Testis (tissue), 3 donors: Measurements from ENCODE around the gene LYPD6B. TPM values are rescaled to one million over a fixed set of nuclear protein-coding genes. Genes with fewer than 3 reads are reported as not detected.

Experiments used
- DNase-seq: peaks from one replicate; pipeline ENCODE4 v3.0.0-alpha.2; 2019
- H3K27ac ChIP-seq, 2 donors: fragments of 200-600 bp; sonication (generic); one replicate each; pipeline ENCODE4 v1.5.1; 2019
- H3K27me3 ChIP-seq: fragments of 200-600 bp; sonication (generic); one replicate; pipeline ENCODE4 v1.5.1; 2019
- H3K36me3 ChIP-seq: fragments of 200-600 bp; sonication (generic); one replicate; pipeline ENCODE4 v1.5.1; 2017; ENCODE audit warnings: low read depth; ENCODE audit errors: missing control alignments
- H3K4me1 ChIP-seq: fragments of 200-600 bp; sonication (generic); one replicate; pipeline ENCODE4 v1.5.1; 2019
- H3K4me3 ChIP-seq, 2 donors: fragments of 200-600 bp; sonication (generic); one replicate each; pipeline ENCODE4 v1.5.1; 2017 to 2019
- H3K9me3 ChIP-seq: fragments of 200-600 bp; sonication (generic); one replicate; pipeline ENCODE4 v1.5.1; 2017
- POLR2A ChIP-seq: fragments of 450-650 bp; IDR thresholded peaks from one replicate; pipeline ENCODE4 v1.6.1; 2017; ENCODE audit warnings: antibody characterized with exemption, mild to moderate bottlenecking, moderate library complexity
- WGBS, 2 donors: methylation state at CpG; one replicate each; pipeline ENCODE4 v1.1.5; 2018; 5-methylcytosine and 5-hydroxymethylcytosine counted together
- intact Hi-C: fragments of 100-400 bp; cut with DNase I; formaldehyde crosslinking; loops from one replicate; pipeline ENCODE4 v1.15.1; 2023; ENCODE audit warnings: low total_unique reads
- polyA plus RNA-seq: library from polyadenylated mRNA; stranded (reverse); fragments of 350-450 nt; fragmentation: Illumina TruSeq; extraction: RNeasy Lipid Tissue Mini Kit (QIAGEN cat#74804); gene quantifications from one replicate; pipeline ENCODE4 v1.2.3, GENCODE V29; 2014; ENCODE audit warnings: low read depth, low replicate concordance; ENCODE audit not compliant: insufficient read depth
- total RNA-seq, 2 donors: library from RNA; depleted of rRNA; stranded (reverse); fragments of >200 nt; gene quantifications; one replicate each; pipeline ENCODE4 v1.2.3, GENCODE V29; 2016
- TF ChIP-seq, protein P1 (sequence below), 3 experiments: fragments of 450-650 bp in 2 of 3; fragments of 200-600 bp in 1 of 3; sonication (generic) in 1 of 3; IDR thresholded peaks; one replicate each; pipeline ENCODE4 v1.5.1; 2016 to 2019; ENCODE audit warnings: antibody characterized with exemption in 3 of 3, mild to moderate bottlenecking in 2 of 3, moderate library complexity in 1 of 3

The LYPD6B gene
- total and polyA plus RNA-seq, 3 donors from 2014 or later, result 41.9 to 53.0 (median 45.2) TPM

- H3K27ac ChIP-seq, result no peak overlapping the region
- H3K9me3 ChIP-seq, result no peaks in the 10 kb centered on the region
- no peak for TF ChIP-seq POLR2A
- TF ChIP-seq, protein P1, sequence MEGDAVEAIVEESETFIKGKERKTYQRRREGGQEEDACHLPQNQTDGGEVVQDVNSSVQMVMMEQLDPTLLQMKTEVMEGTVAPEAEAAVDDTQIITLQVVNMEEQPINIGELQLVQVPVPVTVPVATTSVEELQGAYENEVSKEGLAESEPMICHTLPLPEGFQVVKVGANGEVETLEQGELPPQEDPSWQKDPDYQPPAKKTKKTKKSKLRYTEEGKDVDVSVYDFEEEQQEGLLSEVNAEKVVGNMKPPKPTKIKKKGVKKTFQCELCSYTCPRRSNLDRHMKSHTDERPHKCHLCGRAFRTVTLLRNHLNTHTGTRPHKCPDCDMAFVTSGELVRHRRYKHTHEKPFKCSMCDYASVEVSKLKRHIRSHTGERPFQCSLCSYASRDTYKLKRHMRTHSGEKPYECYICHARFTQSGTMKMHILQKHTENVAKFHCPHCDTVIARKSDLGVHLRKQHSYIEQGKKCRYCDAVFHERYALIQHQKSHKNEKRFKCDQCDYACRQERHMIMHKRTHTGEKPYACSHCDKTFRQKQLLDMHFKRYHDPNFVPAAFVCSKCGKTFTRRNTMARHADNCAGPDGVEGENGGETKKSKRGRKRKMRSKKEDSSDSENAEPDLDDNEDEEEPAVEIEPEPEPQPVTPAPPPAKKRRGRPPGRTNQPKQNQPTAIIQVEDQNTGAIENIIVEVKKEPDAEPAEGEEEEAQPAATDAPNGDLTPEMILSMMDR (IDR thresholded peaks at IDR 0.05), result no peak
- no peaks in the 10 kb centered on the region for H3K4me1 ChIP-seq
- WGBS, 2 donors, result 38 to 40% methylated on average over 1 of the region's 1 CpG
- no peak overlapping the region for H3K4me3 ChIP-seq
- intact Hi-C loops, result no loop called here
- no peaks in the 10 kb centered on the region for H3K27me3 ChIP-seq
- no peak for DNase-seq
- H3K36me3 ChIP-seq, result no peaks in the 10 kb centered on the region
Observed at GRCh38 chr2:149055751-149056150, 17.3 kb downstream of the LYPD6B start.

GRCh38 chr2:149056541-149057255 lies 18.2 kb downstream of the LYPD6B start:
- Histone ChIP-seq H3K36me3 (no peaks in the 10 kb centered on the region), H3K27me3 (no peaks in the 10 kb centered on the region), H3K27ac (no peak overlapping the region), H3K9me3 (no peaks in the 10 kb centered on the region), H3K4me3 (no peak overlapping the region), H3K4me1 (no peaks in the 10 kb centered on the region)
- intact Hi-C loops, result no loop called here
- TF ChIP-seq, protein P1 (IDR thresholded peaks at IDR 0.05), result no peak
- TF ChIP-seq POLR2A, result no peak
- 80 to 87% methylated on average over 6 of the region's 6 CpGs for WGBS, 2 donors
- DNase-seq, result no peak

GRCh38 chr2:149057401-149057800 lies 18.9 kb downstream of the LYPD6B start:
- no peaks in the 10 kb centered on the region for H3K36me3 ChIP-seq
- H3K9me3 ChIP-seq, result no peaks in the 10 kb centered on the region
- H3K4me3 ChIP-seq, result no peak overlapping the region
- no peak for DNase-seq
- no peaks in the 10 kb centered on the region for H3K27me3 ChIP-seq
- intact Hi-C loops, result no loop called here
- H3K27ac ChIP-seq, result no peak overlapping the region
- TF ChIP-seq, protein P1 (IDR thresholded peaks at IDR 0.05), result no peak
- no peak for TF ChIP-seq POLR2A
- 41 to 45% methylated on average over 5 of the region's 5 CpGs for WGBS, 2 donors
- H3K4me1 ChIP-seq, result no peaks in the 10 kb centered on the region

- Histone ChIP-seq H3K9me3 (no peaks in the 10 kb centered on the region), H3K27me3 (no peaks in the 10 kb centered on the region), H3K27ac (no peak overlapping the region), H3K4me3 (no peak overlapping the region), H3K36me3 (no peaks in the 10 kb centered on the region), H3K4me1 (no peaks in the 10 kb centered on the region)
- WGBS, 2 donors, result 89% methylated on average over 5 of the region's 5 CpGs
- intact Hi-C loops, result no loop called here
- no peak for DNase-seq
- TF ChIP-seq POLR2A, result no peak
- TF ChIP-seq, protein P1 (IDR thresholded peaks at IDR 0.05), result no peak
Observed at GRCh38 chr2:149058936-149059335, 20.4 kb downstream of the LYPD6B start.

DNA sequence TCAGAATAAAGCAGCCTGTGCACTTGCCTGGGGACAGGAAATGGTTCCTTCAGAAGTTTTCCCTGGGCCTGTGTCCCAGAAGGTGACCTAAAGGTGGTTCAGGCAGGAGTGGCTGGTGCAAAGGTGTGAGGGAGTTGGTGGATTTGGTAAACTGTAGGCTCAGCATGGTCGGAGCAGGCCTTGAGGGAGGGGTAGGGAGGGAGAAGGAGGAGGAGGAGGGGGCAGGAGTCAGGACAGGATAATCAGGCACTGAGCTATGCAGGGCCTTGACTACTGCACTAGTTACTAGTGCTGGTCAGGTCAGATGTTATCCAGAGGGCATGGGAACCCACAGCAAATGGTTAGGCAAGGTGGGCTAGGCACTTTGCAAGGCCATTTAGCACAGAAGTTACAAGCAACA lies 21.3 kb downstream of the LYPD6B start:
- TF ChIP-seq, protein P1 (IDR thresholded peaks at IDR 0.05), result no peak
- no peak for TF ChIP-seq POLR2A
- no peaks in the 10 kb centered on the region for H3K4me1 ChIP-seq
- H3K9me3 ChIP-seq, result no peaks in the 10 kb centered on the region
- no peak overlapping the region for H3K27ac ChIP-seq
- H3K4me3 ChIP-seq, result no peak overlapping the region
- no peaks in the 10 kb centered on the region for H3K36me3 ChIP-seq
- H3K27me3 ChIP-seq, result no peaks in the 10 kb centered on the region
- intact Hi-C loops, result no loop called here
- no peak for DNase-seq
- 73 to 100% methylated on average over 1 of the region's 1 CpG for WGBS, 2 donors
